Memory B cell (primary cell): ENCODE measurements around the gene AHCY.
"Not testable (repeated sequence)": the region's sequence is repeated elsewhere in the genome, so short reads cannot be mapped to it uniquely, and the experiment has no call there.

ENCODE experiments used
- ATAC-seq: fragments of 150-1000 bp; cut with Tn5 transposase; 2 replicates; pipeline ENCODE4 v1.10.0; 2021; ENCODE audit warnings: low read depth, mild to moderate bottlenecking, moderate library complexity
- DNase-seq, 2 donors: peaks; one replicate each; pipeline ENCODE4 v3.0.0; 2022; ENCODE audit warnings: low spot score in 2 of 2
- H3K27ac Mint-ChIP-seq: one replicate; pipeline ENCODE4 v1.8.0; 2022; ENCODE audit warnings: mild to moderate bottlenecking, moderate library complexity, mixed read lengths
- H3K27me3 Mint-ChIP-seq: one replicate; pipeline ENCODE4 v1.8.0; 2022; ENCODE audit warnings: mixed read lengths
- H3K36me3 Mint-ChIP-seq: one replicate; pipeline ENCODE4 v1.8.0; 2022; ENCODE audit warnings: mild to moderate bottlenecking, mixed read lengths
- H3K4me1 Mint-ChIP-seq: one replicate; pipeline ENCODE4 v1.8.0; 2022; ENCODE audit warnings: mixed read lengths
- H3K4me3 Mint-ChIP-seq: one replicate; pipeline ENCODE4 v1.8.0; 2022; ENCODE audit warnings: mild to moderate bottlenecking, moderate library complexity, mixed read lengths
- H3K9me3 Mint-ChIP-seq: one replicate; pipeline ENCODE4 v1.8.0; 2022; ENCODE audit warnings: mixed read lengths

Gene AHCY

DNA sequence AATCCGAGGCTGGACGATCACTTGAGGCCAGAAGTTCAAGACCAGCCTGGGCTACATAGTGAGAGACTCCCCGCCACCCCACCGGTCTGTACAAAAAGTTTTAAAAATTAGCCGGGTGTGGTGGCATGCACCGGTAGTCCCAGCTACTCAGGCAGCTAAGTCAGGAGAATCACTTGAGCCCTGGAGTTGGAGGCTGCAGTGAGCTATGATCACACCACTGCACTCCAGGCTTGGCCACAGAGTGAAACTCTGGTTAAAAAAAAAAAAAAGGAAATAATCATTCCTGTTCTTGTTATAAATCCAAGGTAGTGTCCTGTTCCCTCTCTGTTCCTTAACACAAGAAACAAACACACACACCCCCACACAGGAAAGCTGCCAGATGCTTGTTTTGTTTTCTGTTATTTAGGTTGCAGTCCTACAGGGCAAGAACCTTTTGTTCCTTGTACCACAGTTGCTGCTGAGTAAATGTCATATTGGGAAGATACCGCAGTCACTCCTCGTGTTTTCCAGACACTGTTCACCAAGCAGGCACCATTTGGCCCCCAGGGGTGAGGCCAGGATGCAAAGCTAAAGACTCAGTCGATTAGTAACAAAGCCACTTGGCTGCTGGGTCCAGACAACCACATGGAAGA lies 33.0 kb downstream of the AHCY start:
- peak overlapping the region; percentile 8 for H3K4me3 Mint-ChIP-seq
- ATAC-seq (no peak), DNase-seq (no peak)
- H3K27ac Mint-ChIP-seq, result no peak overlapping the region
- peaks cover 5% of the 10 kb centered on the region for H3K27me3 Mint-ChIP-seq
- no peaks in the 10 kb centered on the region for H3K9me3 Mint-ChIP-seq
- peaks cover 2% of the 10 kb centered on the region for H3K4me1 Mint-ChIP-seq
- H3K36me3 Mint-ChIP-seq, result peaks cover 7% of the 10 kb centered on the region

DNA sequence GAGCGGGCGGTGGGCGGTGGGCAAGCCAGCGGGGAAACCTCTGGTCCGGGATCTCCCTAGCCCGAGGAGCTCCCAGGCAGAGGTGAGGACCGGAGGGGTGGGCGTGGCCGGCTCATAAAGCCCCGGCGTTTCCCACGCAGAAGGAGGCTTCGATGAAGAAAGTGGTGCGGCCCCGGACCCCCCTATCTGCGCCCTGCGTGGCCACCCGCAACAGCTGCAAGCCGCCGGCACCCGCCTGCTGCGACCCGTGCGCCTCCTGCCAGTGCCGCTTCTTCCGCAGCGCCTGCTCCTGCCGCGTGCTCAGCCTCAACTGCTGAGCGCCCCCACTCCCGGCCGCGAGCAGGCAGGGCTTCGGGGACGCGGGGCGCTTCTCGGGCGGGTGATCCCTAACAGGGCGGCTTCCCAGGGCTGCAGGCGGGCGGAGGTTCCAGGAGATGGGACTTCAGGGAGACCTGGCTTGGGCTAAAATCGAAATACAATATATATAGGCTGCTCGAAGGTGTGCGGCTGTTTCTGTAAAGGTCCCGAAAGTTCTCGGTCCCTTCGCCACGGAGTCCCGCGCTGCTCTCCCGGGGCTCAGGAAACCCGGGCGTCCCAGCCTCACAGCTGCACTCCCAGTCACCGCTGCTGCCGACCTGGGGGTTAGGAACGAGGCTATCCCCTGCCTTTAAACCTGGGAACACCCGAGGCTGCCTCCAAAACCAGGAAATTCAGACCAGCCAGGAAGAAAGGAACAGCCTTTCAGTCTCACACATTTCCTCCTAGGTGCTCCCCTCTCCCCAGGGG lies 34.1 kb downstream of the AHCY start:
- ATAC-seq, result peak; percentile 82
- peak; percentile 9 to 25 for DNase-seq
- Mint-ChIP-seq H3K27me3 (peaks cover 5% of the 10 kb centered on the region), H3K27ac (no peak overlapping the region), H3K4me3 (peak overlapping the region; percentile 74), H3K9me3 (no peaks in the 10 kb centered on the region), H3K36me3 (peaks cover 4% of the 10 kb centered on the region), H3K4me1 (peaks cover 2% of the 10 kb centered on the region)

DNA sequence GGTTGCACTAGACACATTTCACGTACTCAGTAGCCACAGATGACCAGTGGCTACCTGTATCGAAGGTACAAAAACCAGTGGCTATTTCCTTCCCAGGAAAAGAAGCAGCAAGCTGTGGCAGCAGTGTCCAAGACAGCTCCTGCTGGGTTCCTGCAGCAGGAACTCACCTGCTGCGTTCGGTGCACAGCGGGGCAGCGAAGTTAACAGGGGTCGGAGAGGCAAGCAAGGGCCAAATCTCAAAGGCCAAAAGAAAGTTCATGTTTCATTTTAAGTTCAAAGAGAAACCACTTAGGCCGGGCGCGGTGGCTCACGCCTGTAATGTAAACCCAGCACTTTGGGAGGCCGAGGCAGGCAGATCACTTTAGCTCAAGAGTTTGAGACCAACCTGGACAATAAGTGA lies 35.0 kb downstream of the AHCY start:
- Mint-ChIP-seq H3K36me3 (peaks cover 2% of the 10 kb centered on the region), H3K4me1 (peaks cover 2% of the 10 kb centered on the region), H3K27me3 (peaks cover 5% of the 10 kb centered on the region), H3K27ac (no peak overlapping the region), H3K4me3 (no peak overlapping the region), H3K9me3 (no peaks in the 10 kb centered on the region)
- no peak for DNase-seq
- ATAC-seq, result no peak

DNA sequence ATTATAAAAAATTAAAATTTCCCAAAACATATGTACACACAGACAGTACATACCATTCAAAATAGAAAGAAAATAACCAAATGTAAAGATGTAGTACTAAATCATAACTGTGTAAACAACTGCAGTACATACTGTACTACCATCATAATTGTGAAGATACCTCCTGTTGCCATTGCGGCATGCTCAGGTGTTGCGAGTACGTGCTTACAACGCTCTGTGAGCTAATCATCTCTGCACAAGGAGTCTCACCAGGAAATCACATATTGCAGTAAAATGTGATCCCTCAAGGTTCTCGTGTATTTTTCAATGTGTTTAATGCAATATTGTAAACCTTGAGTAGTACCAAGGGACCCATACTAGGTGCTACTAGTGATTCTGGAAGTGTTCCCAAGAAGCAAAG lies 39.0 kb downstream of the AHCY start:
- DNase-seq (no peak), ATAC-seq (no peak)
- H3K27me3 Mint-ChIP-seq, result peaks cover 5% of the 10 kb centered on the region
- H3K36me3 Mint-ChIP-seq, result peaks cover 2% of the 10 kb centered on the region
- H3K4me1 Mint-ChIP-seq, result peaks cover 5% of the 10 kb centered on the region
- no peak overlapping the region for H3K27ac Mint-ChIP-seq
- no peak overlapping the region for H3K4me3 Mint-ChIP-seq
- H3K9me3 Mint-ChIP-seq, result no peaks in the 10 kb centered on the region

DNA sequence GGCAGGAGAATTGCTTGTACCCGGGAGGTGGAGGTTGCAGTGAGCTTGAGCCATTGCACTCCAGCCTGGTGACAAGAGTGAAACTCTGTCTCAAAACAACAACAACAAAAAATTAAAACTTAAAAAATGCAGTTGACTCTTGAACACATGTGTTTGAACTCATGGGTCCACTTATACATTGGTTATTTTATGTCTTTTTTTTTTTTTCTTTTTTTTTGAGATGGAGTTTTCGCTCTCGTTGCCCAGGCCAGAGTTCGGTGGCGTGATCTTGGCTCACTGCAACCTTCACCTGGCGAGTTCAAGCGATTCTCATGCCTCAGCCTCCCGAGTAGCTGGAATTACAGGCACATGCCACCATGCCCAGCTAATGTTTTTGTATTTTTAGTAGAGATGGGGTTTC lies 39.7 kb downstream of the AHCY start:
- ATAC-seq, H3K9me3 Mint-ChIP-seq: not testable (repeated sequence)

DNA sequence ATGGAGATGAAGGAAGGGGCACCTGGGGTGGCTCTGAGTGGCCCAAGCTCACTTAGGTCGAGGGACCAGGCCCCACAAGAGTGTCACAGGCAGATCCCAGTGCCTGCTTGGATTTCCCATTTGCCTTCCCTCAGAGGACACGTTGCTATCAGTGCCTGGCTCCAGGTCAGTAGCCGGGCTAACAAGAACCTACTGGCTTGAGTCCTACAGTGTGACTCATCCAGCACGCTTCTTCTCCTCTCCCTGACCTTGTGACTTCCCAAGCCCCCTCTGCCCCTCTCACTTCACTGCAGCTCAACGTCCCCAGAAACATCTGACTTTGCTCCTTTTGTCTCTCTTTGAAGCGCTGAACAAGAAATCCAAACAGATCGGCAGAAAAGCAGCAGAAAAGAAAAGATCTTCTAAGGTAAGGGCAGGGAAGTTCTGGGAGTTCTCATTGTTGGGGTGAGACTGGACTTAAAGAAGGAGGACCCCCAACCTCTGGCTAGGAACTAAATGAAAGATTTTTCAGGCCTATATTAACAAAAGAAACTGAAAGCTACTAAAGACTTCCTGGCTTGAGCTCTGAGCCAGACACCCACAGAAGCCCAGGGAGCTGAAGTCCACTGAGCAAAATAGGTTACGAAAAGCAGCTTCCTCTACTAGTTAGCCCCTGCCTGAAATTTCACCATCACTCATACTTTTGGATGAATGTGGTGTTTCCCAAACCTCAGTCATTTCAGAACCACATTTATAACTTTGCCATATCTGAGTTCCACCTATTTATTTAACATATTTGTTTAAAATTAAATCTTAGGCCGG lies 40.5 kb downstream of the AHCY start:
- DNase-seq (no peak), ATAC-seq (no peak)
- Mint-ChIP-seq H3K4me1 (peaks cover 2% of the 10 kb centered on the region), H3K9me3 (no peaks in the 10 kb centered on the region), H3K27ac (peak overlapping the region; percentile 3), H3K36me3 (peaks cover 2% of the 10 kb centered on the region), H3K4me3 (no peak overlapping the region), H3K27me3 (no peaks in the 10 kb centered on the region)

More for the DNA sequence above, 39.7 kb downstream of the AHCY start:
- H3K27ac Mint-ChIP-seq, H3K36me3 Mint-ChIP-seq, DNase-seq, H3K4me1 Mint-ChIP-seq, H3K27me3 Mint-ChIP-seq, H3K4me3 Mint-ChIP-seq: not testable (repeated sequence)

DNA sequence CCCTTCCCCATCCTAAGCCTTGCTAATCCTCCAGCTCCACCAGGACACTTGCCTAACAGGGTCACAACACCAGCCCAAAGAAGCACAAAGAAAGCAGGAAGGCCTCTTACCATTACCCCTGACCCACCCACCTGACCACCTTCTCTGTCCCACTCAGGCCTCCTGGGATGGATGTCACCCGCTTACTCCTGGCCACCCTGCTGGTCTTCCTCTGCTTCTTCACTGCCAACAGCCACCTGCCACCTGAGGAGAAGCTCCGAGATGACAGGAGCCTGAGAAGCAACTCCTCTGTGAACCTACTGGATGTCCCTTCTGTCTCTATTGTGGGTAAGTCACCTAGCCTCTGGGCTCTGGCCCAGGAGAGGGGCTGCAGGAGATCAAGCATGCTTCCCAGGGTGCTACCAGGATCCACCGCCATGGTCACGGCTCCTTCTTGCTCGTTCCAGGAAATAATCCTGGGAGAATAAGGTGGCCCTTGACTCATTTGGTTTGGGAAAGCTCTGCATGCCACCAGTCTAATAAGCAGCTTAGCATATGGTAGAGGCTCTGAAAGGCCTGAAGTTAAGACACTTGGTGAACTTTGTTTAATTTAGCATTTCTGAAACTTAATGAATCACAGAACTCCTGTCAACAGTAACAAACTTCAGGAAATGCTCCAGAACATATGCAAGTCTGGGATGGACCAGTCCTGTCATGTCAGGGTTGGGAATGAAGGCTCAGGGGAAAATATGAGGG lies 42.8 kb downstream of the AHCY start:
- Mint-ChIP-seq H3K36me3 (no peaks in the 10 kb centered on the region), H3K27ac (no peak overlapping the region), H3K4me1 (peaks cover 9% of the 10 kb centered on the region), H3K27me3 (peaks cover 2% of the 10 kb centered on the region), H3K9me3 (no peaks in the 10 kb centered on the region), H3K4me3 (no peak overlapping the region)
- DNase-seq (no peak), ATAC-seq (no peak)

DNA sequence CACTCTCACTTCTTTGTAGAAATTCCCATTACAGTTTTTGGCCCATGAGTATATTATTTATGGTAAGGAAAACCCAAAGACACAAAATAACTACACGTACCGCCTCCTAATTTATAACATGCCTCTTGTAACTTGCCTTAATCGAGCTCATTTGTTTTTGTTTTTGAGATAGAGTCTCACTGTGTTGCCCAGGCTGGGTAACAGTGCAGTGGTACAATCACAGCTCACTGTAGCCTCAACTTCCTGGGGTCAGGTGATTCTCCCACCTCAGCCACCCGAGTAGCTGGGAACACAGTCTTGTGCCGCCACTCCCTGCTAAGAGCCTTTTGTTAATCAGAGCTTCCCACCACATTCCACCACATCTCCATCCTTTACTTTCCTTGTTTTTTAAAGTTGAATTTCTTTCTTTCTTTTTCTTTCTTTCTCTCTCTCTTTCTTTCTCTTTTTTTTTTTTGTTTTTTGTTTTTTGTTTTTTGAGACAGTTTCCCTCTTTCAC lies 46.5 kb downstream of the AHCY start:
- Mint-ChIP-seq H3K4me3 (no peak overlapping the region), H3K27ac (no peak overlapping the region), H3K36me3 (no peaks in the 10 kb centered on the region), H3K9me3 (no peaks in the 10 kb centered on the region), H3K4me1 (peaks cover 6% of the 10 kb centered on the region), H3K27me3 (peaks cover 2% of the 10 kb centered on the region)
- ATAC-seq, result no peak
- no peak for DNase-seq

DNA sequence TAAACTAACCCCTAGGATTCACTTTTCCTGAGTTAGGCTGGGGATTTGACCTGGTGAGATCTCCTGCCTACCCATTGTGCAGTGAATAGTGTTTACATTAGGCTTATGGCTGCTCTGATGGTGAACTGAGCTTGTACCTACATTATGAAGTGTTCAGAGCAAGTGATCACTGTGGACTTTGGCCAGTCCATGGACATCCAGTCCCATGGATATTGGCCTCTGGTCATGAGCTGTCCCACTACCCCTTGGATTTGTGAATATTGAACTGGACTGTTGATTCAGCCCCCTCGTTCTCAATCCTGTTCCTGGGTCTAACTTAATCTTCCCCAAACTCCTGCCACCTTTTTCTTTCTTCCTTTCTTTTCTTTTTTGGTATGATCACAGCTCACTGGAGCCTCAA lies 48.2 kb downstream of the AHCY start:
- no peak for ATAC-seq
- no peak for DNase-seq
- no peaks in the 10 kb centered on the region for H3K36me3 Mint-ChIP-seq
- no peaks in the 10 kb centered on the region for H3K9me3 Mint-ChIP-seq
- H3K4me1 Mint-ChIP-seq, result peaks cover 7% of the 10 kb centered on the region
- H3K4me3 Mint-ChIP-seq, result no peak overlapping the region
- peaks cover 2% of the 10 kb centered on the region for H3K27me3 Mint-ChIP-seq
- no peak overlapping the region for H3K27ac Mint-ChIP-seq

DNA sequence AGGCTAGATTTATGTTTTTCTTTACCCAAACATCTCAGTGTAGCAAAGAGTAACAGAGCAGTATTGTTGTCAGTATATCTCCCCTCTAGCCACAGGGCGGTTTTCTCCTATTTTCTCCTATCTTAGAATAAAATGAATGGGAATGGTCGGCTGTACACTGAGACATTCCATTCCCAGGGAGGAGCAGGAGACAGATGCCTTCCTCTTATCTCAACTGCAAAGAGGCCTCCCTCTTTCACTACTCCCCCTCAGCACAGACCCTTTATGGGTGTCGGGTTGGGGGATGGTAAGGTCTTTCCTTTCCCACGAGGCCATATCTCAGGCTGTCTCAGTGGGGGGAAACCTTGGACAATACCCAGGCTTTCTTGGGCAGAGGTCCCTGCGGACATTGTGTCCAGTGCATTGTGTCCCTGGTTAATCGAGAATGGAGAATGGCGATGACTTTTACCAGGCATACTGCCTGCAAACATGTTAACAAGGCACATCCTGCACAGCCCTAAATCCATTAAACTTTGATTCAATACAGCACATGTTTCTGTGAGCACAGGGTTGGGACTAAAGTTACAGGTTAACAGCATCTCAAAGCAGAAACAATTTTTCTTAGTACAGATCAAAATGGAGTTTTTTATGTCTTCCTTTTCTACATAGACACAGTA lies 50.6 kb downstream of the AHCY start:
- not testable (repeated sequence) for H3K27ac Mint-ChIP-seq, H3K27me3 Mint-ChIP-seq, ATAC-seq, H3K4me3 Mint-ChIP-seq, DNase-seq, H3K9me3 Mint-ChIP-seq, H3K36me3 Mint-ChIP-seq
- H3K4me1 Mint-ChIP-seq, result peaks cover 16% of the 10 kb centered on the region

DNA sequence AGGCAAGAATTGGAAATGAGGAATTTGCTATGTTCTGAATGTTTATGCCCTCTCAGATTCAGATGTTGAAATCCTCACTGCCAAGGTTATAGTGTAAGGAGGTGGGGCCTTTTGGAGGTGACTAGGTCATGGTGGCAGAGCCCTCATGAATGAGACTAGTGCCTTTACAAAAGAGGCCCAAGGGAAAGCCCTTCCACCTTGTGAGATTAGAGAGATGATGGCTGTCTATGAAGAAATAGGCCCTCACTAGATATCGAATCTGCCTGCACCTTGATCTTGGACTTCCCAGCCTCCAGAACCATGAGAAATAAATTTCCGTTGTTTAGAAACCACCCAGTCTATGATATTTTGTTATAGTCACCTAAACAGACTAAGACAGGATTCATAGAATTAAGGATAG lies 51.5 kb downstream of the AHCY start:
- peaks cover 1% of the 10 kb centered on the region for H3K27me3 Mint-ChIP-seq
- no peaks in the 10 kb centered on the region for H3K36me3 Mint-ChIP-seq
- ATAC-seq (no peak), DNase-seq (no peak)
- peaks cover 16% of the 10 kb centered on the region for H3K4me1 Mint-ChIP-seq
- H3K27ac Mint-ChIP-seq, result no peak overlapping the region
- H3K9me3 Mint-ChIP-seq, result no peaks in the 10 kb centered on the region
- H3K4me3 Mint-ChIP-seq, result no peak overlapping the region

DNA sequence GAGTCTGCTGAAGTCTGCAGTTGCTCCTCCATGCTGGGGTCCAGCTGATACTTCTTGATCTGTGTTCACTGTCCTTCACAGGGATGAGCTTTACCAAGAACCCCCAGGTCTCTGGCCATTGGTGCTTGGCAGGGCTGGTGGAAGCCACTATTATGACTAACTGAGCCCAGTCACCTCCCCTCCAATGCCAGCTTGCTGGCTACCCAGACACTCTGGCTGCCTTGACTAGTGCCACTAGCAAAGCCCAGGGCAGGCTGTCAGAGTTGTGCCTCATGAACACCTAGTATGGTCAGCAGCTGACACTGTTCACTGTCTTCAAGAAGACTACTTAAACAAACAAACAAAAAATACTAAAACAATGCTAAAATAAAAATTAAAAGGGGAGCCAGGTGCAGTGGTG lies 53.1 kb downstream of the AHCY start:
- Mint-ChIP-seq H3K9me3 (no peaks in the 10 kb centered on the region), H3K27ac (peak overlapping the region; percentile 12), H3K27me3 (no peaks in the 10 kb centered on the region), H3K4me3 (no peak overlapping the region), H3K36me3 (no peaks in the 10 kb centered on the region), H3K4me1 (peaks cover 10% of the 10 kb centered on the region)
- ATAC-seq (no peak), DNase-seq (no peak)

DNA sequence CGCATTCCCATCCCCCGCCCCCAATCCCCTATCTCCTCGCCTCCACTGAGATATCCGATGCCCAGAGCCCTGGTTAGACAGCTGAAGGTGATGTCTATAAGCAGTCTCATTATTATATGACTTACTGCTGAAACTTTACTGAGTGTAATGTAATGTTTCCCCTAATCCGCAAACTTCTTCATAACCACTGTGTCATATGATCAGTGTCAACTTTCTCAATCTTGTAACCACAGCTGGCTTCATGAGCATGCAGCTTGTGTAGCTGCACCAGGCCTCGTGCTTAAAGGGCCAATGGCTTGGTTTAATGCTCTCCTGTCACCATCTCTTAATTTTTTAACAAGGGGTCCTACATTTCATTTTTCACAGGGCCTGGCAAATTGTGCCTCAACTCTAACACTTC lies 53.9 kb downstream of the AHCY start:
- H3K9me3 Mint-ChIP-seq, result no peaks in the 10 kb centered on the region
- peaks cover 10% of the 10 kb centered on the region for H3K4me1 Mint-ChIP-seq
- no peaks in the 10 kb centered on the region for H3K36me3 Mint-ChIP-seq
- no peak overlapping the region for H3K4me3 Mint-ChIP-seq
- peak overlapping the region; percentile 12 for H3K27ac Mint-ChIP-seq
- DNase-seq (no peak), ATAC-seq (peak; percentile 76)
- no peaks in the 10 kb centered on the region for H3K27me3 Mint-ChIP-seq
